Suprapubic skin (tissue), 4 donors: ENCODE results near the gene ZDHHC11. TPM values are rescaled to one million over a fixed set of nuclear protein-coding genes. Genes with fewer than 3 reads are reported as not detected.
"Not testable (repeated sequence)": the region's sequence is repeated elsewhere in the genome, so short reads cannot be mapped to it uniquely, and the experiment has no call there.

Experiments
- DNase-seq, 2 donors: peaks; one replicate each; pipeline ENCODE4 v3.0.0-alpha.2; 2019; ENCODE audit warnings: low spot score in 2 of 2
- H3K27ac ChIP-seq: fragments of 200-600 bp; sonication (generic); one replicate; pipeline ENCODE4 v1.5.1; 2019
- H3K27me3 ChIP-seq: fragments of 200-600 bp; sonication (generic); one replicate; pipeline ENCODE4 v1.5.1; 2019
- H3K36me3 ChIP-seq: fragments of 200-600 bp; sonication (generic); one replicate; pipeline ENCODE4 v1.5.1; 2019
- H3K4me1 ChIP-seq: fragments of 200-600 bp; sonication (generic); one replicate; pipeline ENCODE4 v1.5.1; 2019
- H3K4me3 ChIP-seq: fragments of 200-600 bp; sonication (generic); one replicate; pipeline ENCODE4 v1.5.1; 2019; ENCODE audit warnings: mild to moderate bottlenecking
- H3K9me3 ChIP-seq: fragments of 200-600 bp; sonication (generic); one replicate; pipeline ENCODE4 v1.5.1; 2019
- EP300 ChIP-seq: sonication (generic); formaldehyde crosslinking; IDR thresholded peaks from one replicate; pipeline ENCODE4 v1.6.1; 2017; ENCODE audit warnings: antibody characterized with exemption
- POLR2A ChIP-seq, 2 donors: fragments of 450-650 bp; IDR thresholded peaks; one replicate each; pipeline ENCODE4 v1.6.1; 2017; ENCODE audit warnings: antibody characterized with exemption in 2 of 2, mild to moderate bottlenecking in 2 of 2, moderate library complexity in 2 of 2
- POLR2AphosphoS5 ChIP-seq, 3 donors: sonication (generic); formaldehyde crosslinking; IDR thresholded peaks; one replicate each; pipeline ENCODE4 v1.6.1; 2017; ENCODE audit warnings: antibody characterized with exemption in 3 of 3
- WGBS: methylation state at CpG from one replicate; pipeline ENCODE4 v1.1.5; 2018; 5-methylcytosine and 5-hydroxymethylcytosine counted together
- total RNA-seq, 4 donors: library from RNA; depleted of rRNA; stranded (reverse); fragments of >200 nt; gene quantifications; one replicate each; pipeline ENCODE4 v1.1.0, GENCODE V29; 2016
- TF ChIP-seq, protein P1 (sequence below), 2 donors: fragments of 200-600 bp in 1 of 2; fragments of 450-650 bp in 1 of 2; sonication (generic) in 1 of 2; IDR thresholded peaks; one replicate each; pipeline ENCODE4 v1.5.1; 2016 to 2019; ENCODE audit warnings: antibody characterized with exemption in 2 of 2, mild to moderate bottlenecking in 1 of 2, moderate library complexity in 1 of 2

The ZDHHC11 gene
- total RNA-seq, 4 donors from 2014 or later = 7.5 to 81.5 (median 22.6) TPM

DNA sequence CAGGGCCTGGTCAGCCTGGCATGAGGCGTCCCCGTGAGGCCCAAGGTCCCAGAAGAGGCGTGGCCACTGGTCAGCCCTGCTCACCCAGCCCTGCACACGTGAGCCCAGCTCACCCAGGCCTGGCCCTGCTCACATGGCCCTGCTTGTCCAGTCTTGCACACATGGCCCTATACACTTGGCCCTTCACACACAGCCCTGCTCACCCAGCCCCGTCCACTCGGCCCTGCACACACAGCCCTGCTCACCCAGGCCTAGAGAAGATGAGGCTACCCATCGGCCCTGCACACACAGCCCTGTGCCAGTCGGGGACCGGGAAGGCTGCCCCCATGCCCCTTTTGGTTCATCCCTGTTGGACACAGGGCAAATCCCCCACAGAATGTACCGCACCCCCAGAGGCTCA, 94.6 kb downstream of the ZDHHC11 start:
- Histone ChIP-seq H3K4me3 (no peak overlapping the region), H3K27ac (no peak overlapping the region), H3K36me3 (no peaks in the 10 kb centered on the region), H3K9me3 (no peaks in the 10 kb centered on the region), H3K27me3 (no peaks in the 10 kb centered on the region), H3K4me1 (peaks cover 36% of the 10 kb centered on the region)
- WGBS = 88% methylated on average over 10 of the region's 10 CpGs
- TF ChIP-seq, protein P1, sequence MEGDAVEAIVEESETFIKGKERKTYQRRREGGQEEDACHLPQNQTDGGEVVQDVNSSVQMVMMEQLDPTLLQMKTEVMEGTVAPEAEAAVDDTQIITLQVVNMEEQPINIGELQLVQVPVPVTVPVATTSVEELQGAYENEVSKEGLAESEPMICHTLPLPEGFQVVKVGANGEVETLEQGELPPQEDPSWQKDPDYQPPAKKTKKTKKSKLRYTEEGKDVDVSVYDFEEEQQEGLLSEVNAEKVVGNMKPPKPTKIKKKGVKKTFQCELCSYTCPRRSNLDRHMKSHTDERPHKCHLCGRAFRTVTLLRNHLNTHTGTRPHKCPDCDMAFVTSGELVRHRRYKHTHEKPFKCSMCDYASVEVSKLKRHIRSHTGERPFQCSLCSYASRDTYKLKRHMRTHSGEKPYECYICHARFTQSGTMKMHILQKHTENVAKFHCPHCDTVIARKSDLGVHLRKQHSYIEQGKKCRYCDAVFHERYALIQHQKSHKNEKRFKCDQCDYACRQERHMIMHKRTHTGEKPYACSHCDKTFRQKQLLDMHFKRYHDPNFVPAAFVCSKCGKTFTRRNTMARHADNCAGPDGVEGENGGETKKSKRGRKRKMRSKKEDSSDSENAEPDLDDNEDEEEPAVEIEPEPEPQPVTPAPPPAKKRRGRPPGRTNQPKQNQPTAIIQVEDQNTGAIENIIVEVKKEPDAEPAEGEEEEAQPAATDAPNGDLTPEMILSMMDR (IDR thresholded peaks at IDR 0.05) = no peak
- TF ChIP-seq POLR2A (IDR thresholded peaks at IDR 0.05) = no peak
- TF ChIP-seq EP300 = no peak
- no peak for TF ChIP-seq POLR2AphosphoS5 (IDR thresholded peaks at IDR 0.05)
- DNase-seq = peak; percentile 69 to 81

DNA sequence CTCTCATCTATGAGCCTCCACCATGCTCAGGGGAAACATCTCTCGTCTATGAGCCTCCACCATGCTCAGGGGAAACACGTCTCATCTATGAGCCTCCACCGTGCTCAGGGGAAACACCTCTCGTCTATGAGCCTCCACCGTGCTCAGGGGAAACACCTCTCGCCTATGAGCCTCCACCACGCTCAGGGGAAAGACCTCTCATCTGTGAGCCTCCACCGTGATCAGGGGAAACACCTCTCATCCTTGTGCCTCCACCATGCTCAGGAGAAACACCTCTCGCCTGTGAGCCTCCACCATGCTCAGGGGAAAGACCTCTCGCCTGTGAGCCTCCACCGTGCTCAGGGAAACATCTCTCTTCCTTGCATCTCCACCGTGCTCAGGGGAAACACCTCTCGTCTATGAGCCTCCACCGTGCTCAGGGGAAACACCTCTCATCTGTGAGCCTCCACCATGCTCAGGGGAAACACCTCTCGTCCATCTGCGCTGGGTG, 96.6 kb downstream of the ZDHHC11 start:
- H3K27ac ChIP-seq, H3K4me3 ChIP-seq, H3K27me3 ChIP-seq, H3K9me3 ChIP-seq, H3K36me3 ChIP-seq: not testable (repeated sequence)
- DNase-seq = peak in 1 of 2 donors; percentile 73
- peaks cover 26% of the 10 kb centered on the region for H3K4me1 ChIP-seq
- 65% methylated on average over 16 of the region's 16 CpGs for WGBS

DNA sequence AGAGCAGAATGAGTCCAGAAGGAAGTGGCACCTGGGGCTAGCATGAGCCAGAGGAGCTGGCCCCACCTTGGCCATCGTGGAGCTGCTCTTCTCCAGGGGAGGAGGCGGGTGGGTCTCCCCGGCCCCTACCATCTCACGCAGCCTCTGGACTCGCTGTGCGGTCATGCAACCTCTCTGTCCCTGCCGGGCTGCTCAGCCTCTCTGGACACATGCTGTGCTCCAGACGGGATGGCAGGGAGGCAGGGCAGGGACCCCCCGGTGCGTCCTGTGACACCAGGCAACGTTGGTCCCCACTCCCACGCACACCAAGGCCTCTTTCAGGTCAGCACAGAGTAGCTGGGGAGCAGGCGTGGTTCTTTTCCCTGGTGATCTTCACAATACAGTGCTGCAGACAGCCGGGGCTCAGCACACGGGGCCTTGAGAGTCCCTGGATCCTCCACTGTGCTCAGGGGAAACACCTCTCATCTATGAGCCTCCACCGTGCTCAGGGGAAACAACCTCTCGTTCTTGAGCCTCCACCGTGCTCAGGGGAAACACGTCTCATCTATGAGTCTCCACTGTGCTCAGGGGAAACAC, 97.1 kb downstream of the ZDHHC11 start:
- DNase-seq = peak in 1 of 2 donors; percentile 31
- not testable (repeated sequence) for H3K9me3 ChIP-seq, H3K27ac ChIP-seq, H3K27me3 ChIP-seq, H3K4me3 ChIP-seq, H3K36me3 ChIP-seq
- peaks cover 21% of the 10 kb centered on the region for H3K4me1 ChIP-seq
- WGBS = 88% methylated on average over 9 of the region's 19 CpGs

DNA sequence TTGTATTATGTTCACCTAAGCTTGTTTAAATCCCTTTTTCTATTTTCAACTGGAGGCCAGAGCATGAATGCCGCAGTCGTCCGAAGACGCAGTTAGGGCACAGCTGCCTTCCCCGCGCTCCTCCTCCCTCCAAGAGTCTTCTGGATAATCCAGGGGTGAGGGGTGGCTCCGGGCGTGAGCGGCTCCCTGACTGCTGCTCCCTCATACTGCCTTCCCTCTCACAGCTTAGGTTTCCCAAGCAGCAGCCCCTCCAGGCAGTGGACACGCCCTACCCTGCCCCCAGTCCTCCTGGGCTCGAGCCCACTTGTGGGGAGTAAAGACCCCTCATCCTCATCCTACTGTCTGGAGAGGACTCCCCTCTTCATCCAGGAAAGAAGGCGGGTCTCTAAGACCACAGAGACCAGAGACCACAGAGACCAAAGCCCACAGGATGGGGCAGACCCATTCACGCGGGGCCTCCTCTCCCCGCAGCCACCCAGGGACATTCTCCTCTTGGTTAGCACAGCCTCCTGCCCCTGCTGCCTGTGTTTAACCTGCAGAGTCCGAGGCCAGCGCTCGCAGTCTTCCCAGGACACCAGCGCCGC, 98.2 kb downstream of the ZDHHC11 start:
- peaks cover 11% of the 10 kb centered on the region for H3K4me1 ChIP-seq
- not testable (repeated sequence) for H3K27me3 ChIP-seq, H3K4me3 ChIP-seq, H3K9me3 ChIP-seq, H3K27ac ChIP-seq, H3K36me3 ChIP-seq
- DNase-seq = peak in 1 of 2 donors; percentile 65
- 83% methylated on average over 14 of the region's 20 CpGs for WGBS

DNA sequence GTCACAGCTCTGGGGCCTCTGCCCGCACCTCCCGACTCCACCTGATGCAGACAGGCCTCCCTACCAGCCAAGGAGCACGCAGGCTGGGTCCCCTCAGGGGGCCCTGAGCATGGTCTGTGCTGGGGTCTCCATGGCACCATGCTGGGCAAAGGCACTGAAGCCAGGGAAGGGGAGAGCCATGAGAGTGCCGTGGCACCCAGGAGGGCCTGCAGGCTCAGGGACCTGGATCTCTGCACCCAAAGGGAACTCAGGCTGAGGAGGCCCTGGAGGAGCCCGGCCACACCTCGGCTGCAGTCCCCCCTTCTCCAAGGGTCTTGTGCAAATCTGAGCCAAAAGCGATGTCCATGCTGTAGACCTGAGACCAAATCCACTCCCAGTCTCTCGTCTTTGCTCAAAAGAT, 98.8 kb downstream of the ZDHHC11 start:
- H3K27me3 ChIP-seq, H3K4me1 ChIP-seq, H3K9me3 ChIP-seq, H3K36me3 ChIP-seq, H3K27ac ChIP-seq, H3K4me3 ChIP-seq: not testable (repeated sequence)
- peak in 1 of 2 donors; percentile 45 for DNase-seq
- 71% methylated on average over 2 of the region's 8 CpGs for WGBS

DNA sequence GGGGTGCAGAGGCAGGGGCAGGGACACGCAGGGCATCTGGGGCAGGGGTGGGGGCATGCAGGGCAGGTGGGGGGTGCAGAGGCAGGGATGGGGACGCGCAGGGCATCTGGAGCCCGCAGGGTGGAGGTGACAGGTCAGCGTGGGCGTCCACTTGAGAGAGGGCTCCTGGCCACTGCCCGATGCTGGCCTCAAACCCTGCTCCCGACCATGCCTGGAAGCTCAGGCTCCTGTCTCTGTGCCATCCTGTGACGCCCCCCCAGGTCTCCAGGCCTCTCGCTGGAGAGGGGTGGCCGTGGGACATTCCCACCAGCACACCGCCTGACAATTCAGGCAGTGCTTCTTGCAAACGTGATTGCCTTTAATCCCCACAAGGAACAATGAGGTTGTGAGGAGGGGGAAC, 99.3 kb downstream of the ZDHHC11 start:
- TF ChIP-seq EP300 (no peak), POLR2AphosphoS5 (IDR thresholded peaks at IDR 0.05) (no peak), POLR2A (IDR thresholded peaks at IDR 0.05) (no peak)
- TF ChIP-seq, protein P1 (IDR thresholded peaks at IDR 0.05) = no peak
- Histone ChIP-seq H3K27me3 (no peaks in the 10 kb centered on the region), H3K27ac (no peak overlapping the region), H3K4me1 (peaks cover under 1% of the 10 kb centered on the region), H3K4me3 (no peak overlapping the region), H3K36me3 (no peaks in the 10 kb centered on the region), H3K9me3 (no peaks in the 10 kb centered on the region)
- peak in 1 of 2 donors; percentile 77 for DNase-seq
- 79% methylated on average over 10 of the region's 13 CpGs for WGBS

DNA sequence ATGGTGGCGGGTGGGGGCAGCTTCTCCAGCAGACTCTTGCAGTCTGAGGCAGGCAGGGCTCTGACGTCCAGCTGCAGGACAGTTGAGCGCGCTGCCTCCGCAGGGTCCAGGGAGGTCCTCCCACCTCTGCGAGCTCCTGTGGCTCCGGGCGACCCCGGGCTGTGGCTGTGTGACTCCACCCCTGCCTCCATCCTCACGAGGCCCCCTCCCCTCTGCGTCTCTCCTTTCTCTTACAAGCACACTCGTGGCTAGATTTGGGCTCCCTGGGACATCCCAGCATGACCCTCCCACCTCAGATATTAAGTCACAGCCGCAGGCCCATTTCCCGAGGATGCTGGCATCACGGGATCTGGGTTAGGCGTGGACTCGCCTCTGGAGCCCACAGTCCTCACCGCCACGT, 100.6 kb downstream of the ZDHHC11 start:
- not testable (repeated sequence) for DNase-seq, H3K36me3 ChIP-seq, H3K9me3 ChIP-seq, H3K27me3 ChIP-seq, H3K4me3 ChIP-seq, H3K4me1 ChIP-seq, H3K27ac ChIP-seq
- WGBS = 90% methylated on average over 18 of the region's 19 CpGs

DNA sequence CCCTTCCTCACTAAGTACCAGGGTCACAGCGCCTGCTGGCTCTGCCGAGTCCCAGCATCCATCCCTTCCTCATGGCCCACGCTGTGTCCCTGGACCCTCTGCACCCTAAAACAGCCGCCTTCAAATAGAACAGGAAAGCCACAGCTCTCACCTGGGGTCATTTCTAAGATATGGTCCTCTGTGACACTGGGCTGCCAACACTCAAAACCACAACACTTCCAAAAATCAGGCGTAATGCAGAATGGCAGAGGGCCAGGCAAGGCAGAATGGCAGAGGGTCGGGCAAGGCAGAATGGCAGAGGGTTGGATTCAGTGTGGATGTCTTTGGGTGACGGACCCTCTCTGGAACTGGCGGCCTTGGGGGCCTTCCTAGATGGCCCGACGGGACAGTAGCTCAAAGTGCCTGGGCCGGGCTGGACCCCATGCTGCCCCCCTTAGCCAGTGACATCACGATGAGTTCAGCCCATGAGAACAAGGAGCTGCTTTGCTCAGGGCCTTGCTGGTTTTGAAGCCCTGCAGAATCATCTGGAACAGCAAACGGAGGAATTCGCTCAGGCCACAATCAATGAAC, 101.6 kb downstream of the ZDHHC11 start:
- Histone ChIP-seq H3K4me1 (no peaks in the 10 kb centered on the region), H3K9me3 (no peaks in the 10 kb centered on the region), H3K4me3 (no peak overlapping the region), H3K27me3 (no peaks in the 10 kb centered on the region), H3K36me3 (peaks cover 3% of the 10 kb centered on the region), H3K27ac (no peak overlapping the region)
- WGBS = 90% methylated on average over 12 of the region's 14 CpGs
- TF ChIP-seq POLR2AphosphoS5 (IDR thresholded peaks at IDR 0.05) (no peak), POLR2A (IDR thresholded peaks at IDR 0.05) (no peak), EP300 (no peak)
- TF ChIP-seq, protein P1 (IDR thresholded peaks at IDR 0.05) = no peak
- no peak for DNase-seq

DNA sequence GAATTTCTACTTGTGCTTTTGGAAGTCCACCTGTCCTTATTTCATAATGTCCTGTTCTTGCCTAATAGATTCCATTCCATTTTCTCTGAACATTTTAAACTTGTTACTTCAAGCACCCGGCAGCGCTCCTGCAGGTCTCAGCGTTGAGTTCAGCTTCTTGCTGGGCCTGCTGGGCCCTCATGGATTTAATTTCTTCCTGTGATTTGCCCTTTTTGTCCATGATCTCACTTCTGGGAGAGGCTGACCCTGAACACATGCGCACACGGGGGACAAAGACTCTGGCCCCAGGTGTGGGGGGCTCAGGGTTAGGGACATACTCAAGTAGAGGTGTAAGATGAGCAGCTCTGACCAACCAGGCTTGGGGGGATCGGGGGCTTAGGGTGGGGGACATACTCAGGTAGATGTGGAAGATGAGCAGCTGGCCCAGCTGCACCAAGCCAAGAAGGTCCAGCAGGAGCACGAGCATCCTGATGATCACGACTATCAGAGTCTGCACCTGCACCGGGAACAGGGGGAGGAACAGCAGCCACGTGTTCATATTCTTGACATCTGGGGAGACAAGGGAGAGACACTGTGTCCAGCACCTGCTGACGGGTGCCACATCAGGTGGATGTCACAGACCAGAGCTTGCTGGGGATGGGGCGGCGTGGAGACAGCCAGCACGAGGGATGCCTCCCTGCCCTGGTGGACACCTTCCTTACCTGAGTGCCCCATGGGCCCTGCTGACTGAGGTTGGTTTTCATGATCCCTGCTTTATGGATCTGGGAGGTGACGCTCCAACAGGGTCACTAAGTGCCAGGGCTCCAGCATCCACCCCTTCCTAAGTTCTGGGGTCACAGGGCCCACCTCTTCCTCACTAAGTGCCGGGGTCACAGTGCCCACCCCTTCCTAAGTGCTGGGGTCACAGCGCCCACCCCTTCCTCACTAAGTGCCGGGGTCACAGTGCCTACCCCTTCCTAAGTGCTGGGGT, 102.5 kb downstream of the ZDHHC11 start:
- not testable (repeated sequence) for H3K4me3 ChIP-seq, DNase-seq
- 80% methylated on average over 17 of the region's 18 CpGs for WGBS

More for the DNA sequence above, 102.5 kb downstream of the ZDHHC11 start:
- not testable (repeated sequence) for H3K27ac ChIP-seq, H3K36me3 ChIP-seq, H3K27me3 ChIP-seq, H3K9me3 ChIP-seq, H3K4me1 ChIP-seq
